BE2C (cell line): Measurements from ENCODE around the gene C1QTNF1.
A peak's percentile ranks its signal among the peaks of the same experiment; 100 is the strongest.
"Not testable (repeated sequence)": the region's sequence is repeated elsewhere in the genome, so short reads cannot be mapped to it uniquely, and the experiment has no call there.

ENCODE experiments used
- DNase-seq: peaks from one replicate; pipeline ENCODE4 v3.0.0-alpha.2; 2020
- H3K27me3 ChIP-seq: fragments of 250-450 bp; sonication (Bioruptor Pico); 2 replicates; pipeline ENCODE4 v1.5.1; 2020; ENCODE audit warnings: mild to moderate bottlenecking
- H3K36me3 ChIP-seq: fragments of 250-450 bp; sonication (Bioruptor Pico); 2 replicates; pipeline ENCODE4 v1.5.1; 2020; ENCODE audit warnings: mild to moderate bottlenecking
- H3K4me1 ChIP-seq: fragments of 250-450 bp; sonication (Bioruptor Pico); 2 replicates; pipeline ENCODE4 v1.5.1; 2020
- H3K4me3 ChIP-seq: 2 replicates; pipeline ENCODE4 v1.5.1; 2011; ENCODE audit warnings: low read depth, low read length
- H3K9me3 ChIP-seq: fragments of 250-450 bp; sonication (Bioruptor Pico); 2 replicates; pipeline ENCODE4 v1.5.1; 2020
- CTCF ChIP-seq: IDR thresholded peaks from 2 replicates; pipeline ENCODE4 v1.5.1; 2012; ENCODE audit warnings: mild to moderate bottlenecking, low read depth, low read length

The C1QTNF1 gene

GRCh38 chr17:79020631-79021301 lies 3.2 kb upstream of the C1QTNF1 start:
- Histone ChIP-seq H3K36me3 (no peaks in the 10 kb centered on the region), H3K4me1 (no peaks in the 10 kb centered on the region; the same call in 1 of the 2 replicates), H3K9me3 (no peaks in the 10 kb centered on the region), H3K27me3 (peaks cover 18% of the 10 kb centered on the region), H3K4me3 (no peak overlapping the region)
- DNase-seq = no peak
- TF ChIP-seq CTCF = no peak

GRCh38 chr17:79021929-79022328 lies 2.0 kb upstream of the C1QTNF1 start:
- peaks cover 18% of the 10 kb centered on the region for H3K27me3 ChIP-seq
- H3K4me1 ChIP-seq, H3K9me3 ChIP-seq, DNase-seq, H3K4me3 ChIP-seq, H3K36me3 ChIP-seq: not testable (repeated sequence)

GRCh38 chr17:79022507-79022991 lies 1.4 kb upstream of the C1QTNF1 start:
- no peak overlapping the region for H3K4me3 ChIP-seq
- no peaks in the 10 kb centered on the region for H3K36me3 ChIP-seq
- H3K27me3 ChIP-seq = peaks cover 18% of the 10 kb centered on the region
- H3K9me3 ChIP-seq = no peaks in the 10 kb centered on the region
- DNase-seq = no peak
- TF ChIP-seq CTCF = no peak
- peaks cover 10% of the 10 kb centered on the region for H3K4me1 ChIP-seq

- no peak for TF ChIP-seq CTCF
- Histone ChIP-seq H3K9me3 (no peaks in the 10 kb centered on the region), H3K27me3 (peaks cover 18% of the 10 kb centered on the region), H3K4me3 (no peak overlapping the region), H3K4me1 (peaks cover 17% of the 10 kb centered on the region), H3K36me3 (no peaks in the 10 kb centered on the region)
- DNase-seq = no peak
These were observed 726 bp upstream of the C1QTNF1 start for GRCh38 chr17:79023180-79023705.

GRCh38 chr17:79024901-79025737 lies 1.1 kb downstream of the C1QTNF1 start:
- TF ChIP-seq CTCF = no peak
- Histone ChIP-seq H3K4me3 (peak overlapping the region; percentile 63), H3K27me3 (peaks cover 18% of the 10 kb centered on the region), H3K9me3 (no peaks in the 10 kb centered on the region), H3K36me3 (no peaks in the 10 kb centered on the region), H3K4me1 (peaks cover 20% of the 10 kb centered on the region)
- no peak for DNase-seq

- Histone ChIP-seq H3K9me3 (no peaks in the 10 kb centered on the region), H3K27me3 (peaks cover 18% of the 10 kb centered on the region), H3K36me3 (no peaks in the 10 kb centered on the region), H3K4me1 (peaks cover 20% of the 10 kb centered on the region), H3K4me3 (peak overlapping the region; percentile 39)
- no peak for TF ChIP-seq CTCF
- no peak for DNase-seq
These were observed 2.7 kb downstream of the C1QTNF1 start for GRCh38 chr17:79026376-79027273.
